K562 (cell line): ENCODE data around the gene PNKD. TPM values are rescaled to one million over a fixed set of nuclear protein-coding genes. Genes with fewer than 3 reads are reported as not detected.

ENCODE experiments used
- BRCA1 ChIP-seq, 2 experiments: fragments of 450-650 bp in 1 of 2; sonication (generic) in 1 of 2; formaldehyde crosslinking in 1 of 2; IDR thresholded peaks; 2 replicates each; pipeline versions ENCODE4 v1.5.0 to v1.6.1; 2017 to 2020; ENCODE audit warnings: mild to moderate bottlenecking in 1 of 2, missing genetic modification reagents in 1 of 2
- CCNT2 ChIP-seq: IDR thresholded peaks from 2 replicates; pipeline ENCODE4 v1.6.1; 2011; ENCODE audit warnings: borderline replicate concordance, low read depth, mild to moderate bottlenecking, moderate library complexity, mixed read lengths, low read length; ENCODE audit not compliant: insufficient read length; ENCODE audit errors: extremely low read depth
- DIDO1 ChIP-seq: fragments of 450-650 bp; IDR thresholded peaks from 2 replicates; pipeline ENCODE4 v1.6.1; 2016; ENCODE audit warnings: low read depth, missing biosample characterization, missing genetic modification characterization
- ETS2 ChIP-seq: IDR thresholded peaks from 2 replicates; pipeline ENCODE4 v1.6.1; 2016; ENCODE audit warnings: borderline replicate concordance, missing genetic modification characterization, mild to moderate bottlenecking, moderate library complexity, missing compliant biosample characterization; ENCODE audit not compliant: poor library complexity, severe bottlenecking
- HDAC1 ChIP-seq, 2 experiments: fragments of 450-650 bp; IDR thresholded peaks; 2 replicates each; pipeline ENCODE4 v1.6.1; 2016 to 2017; ENCODE audit warnings: inconsistent platforms in 1 of 2, mild to moderate bottlenecking in 1 of 2, moderate library complexity in 1 of 2
- MAFK ChIP-seq: IDR thresholded peaks from 2 replicates; pipeline ENCODE4 v1.6.1; 2011; ENCODE audit warnings: low read length, improper control_type of control experiment
- NCOA4 ChIP-seq: fragments of 450-650 bp; IDR thresholded peaks from 2 replicates; pipeline ENCODE4 v1.6.1; 2018; ENCODE audit warnings: mild to moderate bottlenecking; ENCODE audit not compliant: partially characterized antibody
- NEUROD1 ChIP-seq: fragments of 150-350 bp; IDR thresholded peaks from 2 replicates; pipeline ENCODE4 v1.6.1; 2014; ENCODE audit warnings: borderline replicate concordance, low read length, low read depth; ENCODE audit not compliant: partially characterized antibody
- NFE2L1 ChIP-seq: fragments of 450-650 bp; IDR thresholded peaks from 2 replicates; pipeline ENCODE4 v1.6.1; 2016; ENCODE audit warnings: missing genetic modification characterization, low read depth, mild to moderate bottlenecking, missing compliant biosample characterization, moderate library complexity, borderline replicate concordance
- NR2C2 ChIP-seq, 2 experiments: fragments of 200-800 bp in 1 of 2; sonication (Bioruptor generic) in 1 of 2; sonication (generic) in 1 of 2; formaldehyde crosslinking in 1 of 2; IDR thresholded peaks; 2 replicates each; pipeline versions ENCODE4 v1.6.1 to v1.8.0; 2016 to 2022; ENCODE audit warnings: mild to moderate bottlenecking in 1 of 2, missing compliant biosample characterization in 1 of 2, missing genetic modification characterization in 1 of 2, missing genetic modification reagents in 1 of 2
- PHF8 ChIP-seq: fragments of 200-600 bp; sonication (generic); IDR thresholded peaks from 2 replicates; pipeline ENCODE4 v1.6.1; 2012; ENCODE audit warnings: mixed run types, mild to moderate bottlenecking, inconsistent platforms, low read length, moderate library complexity, borderline replicate concordance
- RBFOX2 ChIP-seq: fragments of 200-400 bp; formaldehyde crosslinking; IDR thresholded peaks from 2 replicates; pipeline ENCODE4 v1.6.1; 2017; ENCODE audit warnings: low read depth, mild to moderate bottlenecking, low read length, moderate library complexity
- ZFPM2 ChIP-seq: fragments of 250-450 bp; sonication (Bioruptor Pico); IDR thresholded peaks from 2 replicates; pipeline ENCODE4 v1.5.1; 2022; ENCODE audit warnings: mild to moderate bottlenecking
- ZNF507 ChIP-seq: conservative IDR thresholded peaks from 2 replicates; pipeline ENCODE4 v1.6.1; 2017; ENCODE audit warnings: missing genetic modification characterization, missing compliant biosample characterization
- polyA plus RNA-seq, 8 experiments: library from polyadenylated mRNA; depleted of rRNA in 4 of 8; stranded (reverse) in 5 of 8; unstranded in 3 of 8; fragments of >200 nt; fragmentation: Nextera tagmentation in 2 of 8; fragmentation: Illumina TruSeq in 1 of 8; extraction: Ambion mirVana in 2 of 8; extraction: Trizol in 1 of 8; gene quantifications; 2 replicates each; pipeline versions ENCODE4 v1.2.1 to v1.2.3, GENCODE V29; 2011 to 2014; ENCODE audit warnings: inconsistent platforms in 1 of 8, missing spikeins in 1 of 8
- total RNA-seq, 7 experiments: library from RNA; depleted of rRNA in 6 of 7; stranded (reverse); fragments of >200 nt in 6 of 7; fragmentation: Illumina TruSeq in 2 of 7; extraction: Trizol in 2 of 7; gene quantifications; 2 replicates each; pipeline versions ENCODE4 v1.2.1 to v1.2.3, GENCODE V29; 2011 to 2021; ENCODE audit warnings: low replicate concordance in 1 of 7
- TF ChIP-seq, protein P1 (sequence below), 3 experiments: IDR thresholded peaks in 2 of 3; conservative IDR thresholded peaks in 1 of 3; 2 replicates each; pipeline ENCODE4 v1.5.1; 2011 to 2012; ENCODE audit warnings: low read length in 3 of 3, mild to moderate bottlenecking in 3 of 3, control low read depth in 2 of 3, improper control_type of control experiment in 1 of 3, inconsistent platforms in 1 of 3, low read depth in 1 of 3, mixed read lengths in 1 of 3, moderate library complexity in 1 of 3; ENCODE audit not compliant: insufficient read depth in 2 of 3
- TF ChIP-seq, protein P2 (sequence below), 2 experiments: IDR thresholded peaks; 2 replicates each; pipeline ENCODE4 v1.6.1; 2012; ENCODE audit warnings: improper control_type of control experiment in 2 of 2, low read depth in 2 of 2, low read length in 2 of 2, borderline replicate concordance in 1 of 2
- TF ChIP-seq, protein P3 (sequence below): sonication (generic); formaldehyde crosslinking; IDR thresholded peaks from 2 replicates; pipeline ENCODE4 v1.8.0; 2023; ENCODE audit warnings: mild to moderate bottlenecking, missing genetic modification reagents

The PNKD gene
- total and polyA plus RNA-seq, 9 of the 15 experiments (the other 6 are each of a cell fraction or from before 2014, with no cell fraction given) = 26.0 to 105 (median 60.1) TPM

DNA sequence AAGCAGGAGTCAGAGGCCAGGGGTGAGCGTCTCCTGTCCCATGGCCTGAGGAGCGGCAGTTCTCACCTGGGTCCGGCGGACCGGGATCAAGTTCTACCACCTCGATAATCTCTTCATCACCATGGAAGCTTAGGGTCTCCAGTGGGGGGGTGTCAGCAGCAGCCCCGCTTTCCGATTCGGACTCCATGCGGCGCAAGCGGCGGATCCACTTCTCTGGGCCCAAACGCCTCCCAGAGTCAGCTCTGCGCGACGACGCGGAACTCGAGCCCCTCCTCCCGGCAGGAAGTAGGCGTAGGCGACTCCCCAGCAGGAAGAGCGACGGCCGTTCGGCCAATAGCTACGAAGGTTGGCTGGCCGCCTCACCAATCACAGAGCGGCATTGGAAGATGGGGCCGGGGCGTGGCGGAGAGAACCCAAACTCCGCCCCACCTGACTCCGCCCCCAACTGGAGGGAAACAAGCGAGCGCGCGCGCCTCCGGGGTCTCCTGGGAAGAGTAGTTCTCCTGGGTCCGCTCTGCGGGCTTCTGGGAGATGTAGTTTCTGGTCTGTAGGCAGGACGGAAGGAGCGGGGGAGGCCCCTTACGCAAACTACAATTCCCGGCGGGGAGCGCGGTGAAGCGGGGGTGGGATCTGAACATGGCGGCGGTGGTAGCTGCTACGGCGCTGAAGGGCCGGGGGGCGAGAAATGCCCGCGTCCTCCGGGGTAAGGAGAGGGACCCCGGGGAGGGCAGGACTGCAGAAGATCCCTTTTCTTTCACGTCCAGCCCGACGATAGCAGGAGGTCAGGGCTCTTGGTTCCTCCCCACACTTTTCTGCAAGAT, at the start of gene PNKD, which contains the start of gene AAMP (continued):
- TF ChIP-seq, protein P1, sequence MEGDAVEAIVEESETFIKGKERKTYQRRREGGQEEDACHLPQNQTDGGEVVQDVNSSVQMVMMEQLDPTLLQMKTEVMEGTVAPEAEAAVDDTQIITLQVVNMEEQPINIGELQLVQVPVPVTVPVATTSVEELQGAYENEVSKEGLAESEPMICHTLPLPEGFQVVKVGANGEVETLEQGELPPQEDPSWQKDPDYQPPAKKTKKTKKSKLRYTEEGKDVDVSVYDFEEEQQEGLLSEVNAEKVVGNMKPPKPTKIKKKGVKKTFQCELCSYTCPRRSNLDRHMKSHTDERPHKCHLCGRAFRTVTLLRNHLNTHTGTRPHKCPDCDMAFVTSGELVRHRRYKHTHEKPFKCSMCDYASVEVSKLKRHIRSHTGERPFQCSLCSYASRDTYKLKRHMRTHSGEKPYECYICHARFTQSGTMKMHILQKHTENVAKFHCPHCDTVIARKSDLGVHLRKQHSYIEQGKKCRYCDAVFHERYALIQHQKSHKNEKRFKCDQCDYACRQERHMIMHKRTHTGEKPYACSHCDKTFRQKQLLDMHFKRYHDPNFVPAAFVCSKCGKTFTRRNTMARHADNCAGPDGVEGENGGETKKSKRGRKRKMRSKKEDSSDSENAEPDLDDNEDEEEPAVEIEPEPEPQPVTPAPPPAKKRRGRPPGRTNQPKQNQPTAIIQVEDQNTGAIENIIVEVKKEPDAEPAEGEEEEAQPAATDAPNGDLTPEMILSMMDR (IDR thresholded peaks at IDR 0.05 in 2 of 3, conservative IDR thresholded peaks at IDR 0.05 in 1 of 3; ENCODE audit: insufficient read depth in 2 of 3, low read depth in 1 of 3, low read length in 3 of 3) = peak in 2 of 3 experiments; percentile 25 to 37; a peak in 3 of 6 replicates
- TF ChIP-seq MAFK = no peak
- TF ChIP-seq ZNF507 (tag) = no peak
- peak; percentile 85 for TF ChIP-seq NEUROD1
- TF ChIP-seq HDAC1 (IDR thresholded peaks at IDR 0.05) = 0 out of 4 replicates have a peak, but pooled peaks of 1 of the 2 experiments have one; percentile 43
- TF ChIP-seq NCOA4 = no peak
- TF ChIP-seq BRCA1 (IDR thresholded peaks at IDR 0.05) = no peak
- no peak for TF ChIP-seq BRCA1 (CRISPR knock-in tag; IDR thresholded peaks at IDR 0.05)
- TF ChIP-seq, protein P2, sequence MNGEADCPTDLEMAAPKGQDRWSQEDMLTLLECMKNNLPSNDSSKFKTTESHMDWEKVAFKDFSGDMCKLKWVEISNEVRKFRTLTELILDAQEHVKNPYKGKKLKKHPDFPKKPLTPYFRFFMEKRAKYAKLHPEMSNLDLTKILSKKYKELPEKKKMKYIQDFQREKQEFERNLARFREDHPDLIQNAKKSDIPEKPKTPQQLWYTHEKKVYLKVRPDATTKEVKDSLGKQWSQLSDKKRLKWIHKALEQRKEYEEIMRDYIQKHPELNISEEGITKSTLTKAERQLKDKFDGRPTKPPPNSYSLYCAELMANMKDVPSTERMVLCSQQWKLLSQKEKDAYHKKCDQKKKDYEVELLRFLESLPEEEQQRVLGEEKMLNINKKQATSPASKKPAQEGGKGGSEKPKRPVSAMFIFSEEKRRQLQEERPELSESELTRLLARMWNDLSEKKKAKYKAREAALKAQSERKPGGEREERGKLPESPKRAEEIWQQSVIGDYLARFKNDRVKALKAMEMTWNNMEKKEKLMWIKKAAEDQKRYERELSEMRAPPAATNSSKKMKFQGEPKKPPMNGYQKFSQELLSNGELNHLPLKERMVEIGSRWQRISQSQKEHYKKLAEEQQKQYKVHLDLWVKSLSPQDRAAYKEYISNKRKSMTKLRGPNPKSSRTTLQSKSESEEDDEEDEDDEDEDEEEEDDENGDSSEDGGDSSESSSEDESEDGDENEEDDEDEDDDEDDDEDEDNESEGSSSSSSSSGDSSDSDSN (IDR thresholded peaks at IDR 0.05; ENCODE audit: borderline replicate concordance in 1 of 2, low read depth in 2 of 2, low read length in 2 of 2) = no peak
- peak; percentile 45 for TF ChIP-seq CCNT2
- no peak for TF ChIP-seq NR2C2 (CRISPR knock-in tag; IDR thresholded peaks at IDR 0.05)
- peak; percentile 83 for TF ChIP-seq NR2C2 (tag; IDR thresholded peaks at IDR 0.05)
- TF ChIP-seq, protein P3, sequence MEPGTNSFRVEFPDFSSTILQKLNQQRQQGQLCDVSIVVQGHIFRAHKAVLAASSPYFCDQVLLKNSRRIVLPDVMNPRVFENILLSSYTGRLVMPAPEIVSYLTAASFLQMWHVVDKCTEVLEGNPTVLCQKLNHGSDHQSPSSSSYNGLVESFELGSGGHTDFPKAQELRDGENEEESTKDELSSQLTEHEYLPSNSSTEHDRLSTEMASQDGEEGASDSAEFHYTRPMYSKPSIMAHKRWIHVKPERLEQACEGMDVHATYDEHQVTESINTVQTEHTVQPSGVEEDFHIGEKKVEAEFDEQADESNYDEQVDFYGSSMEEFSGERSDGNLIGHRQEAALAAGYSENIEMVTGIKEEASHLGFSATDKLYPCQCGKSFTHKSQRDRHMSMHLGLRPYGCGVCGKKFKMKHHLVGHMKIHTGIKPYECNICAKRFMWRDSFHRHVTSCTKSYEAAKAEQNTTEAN (CRISPR knock-in tag) = no peak
- peak; percentile 89 for TF ChIP-seq RBFOX2
- no peak for TF ChIP-seq ETS2 (tag)
- TF ChIP-seq DIDO1 (tag) = peak; percentile 71; the same call in 1 of the 2 replicates
- peak; percentile 77; the same call in 1 of the 2 replicates for TF ChIP-seq PHF8
- no peak for TF ChIP-seq NFE2L1 (tag)
- no peak for TF ChIP-seq ZFPM2 (CRISPR knock-in tag)
